Putamen (tissue), 1 donor: ENCODE measurements around the gene CST3.
"Not testable (repeated sequence)": the region's sequence is repeated elsewhere in the genome, so short reads cannot be mapped to it uniquely, and the experiment has no call there.

Experiments
- DNase-seq: peaks from one replicate; pipeline ENCODE4 v3.0.0-alpha.2; 2016; ENCODE audit warnings: low spot score

Gene CST3

GRCh38 chr20:23643659-23644058 is 5.9 kb upstream of the CST3 start:
- no peak for DNase-seq

- no peak for DNase-seq
These were observed 4.4 kb upstream of the CST3 start for GRCh38 chr20:23641936-23642751.

GRCh38 chr20:23640671-23641667 is 3.2 kb upstream of the CST3 start:
- no peak for DNase-seq

- no peak for DNase-seq
These were observed 2.4 kb upstream of the CST3 start for GRCh38 chr20:23640018-23640601.

- DNase-seq: no peak
These were observed 1.8 kb upstream of the CST3 start for GRCh38 chr20:23639490-23639958.

GRCh38 chr20:23638309-23638708 is 554 bp upstream of the CST3 start:
- DNase-seq: no peak

GRCh38 chr20:23636908-23637281 is 860 bp downstream of the CST3 start:
- DNase-seq: no peak

GRCh38 chr20:23636182-23636907 is 1.4 kb downstream of the CST3 start:
- DNase-seq: no peak

GRCh38 chr20:23635768-23636090 is 2.0 kb downstream of the CST3 start:
- DNase-seq: not testable (repeated sequence)

GRCh38 chr20:23634985-23635767 is 2.6 kb downstream of the CST3 start:
- no peak for DNase-seq

- no peak for DNase-seq
These were observed 3.5 kb downstream of the CST3 start for GRCh38 chr20:23634044-23634801.

GRCh38 chr20:23632711-23633573 is 4.8 kb downstream of the CST3 start:
- no peak for DNase-seq

GRCh38 chr20:23631981-23632710 is 5.6 kb downstream of the CST3 start:
- no peak for DNase-seq

- no peak for DNase-seq
These were observed 6.4 kb downstream of the CST3 start for GRCh38 chr20:23631226-23631822.

- DNase-seq: no peak
These were observed 7.3 kb downstream of the CST3 start for GRCh38 chr20:23630392-23630849.

GRCh38 chr20:23629542-23630391 is 8.0 kb downstream of the CST3 start:
- DNase-seq: no peak

- no peak for DNase-seq
These were observed 8.7 kb downstream of the CST3 start for GRCh38 chr20:23629017-23629541.
